AG08396 (cell line): ENCODE results near the gene SIDT2.
A peak's percentile ranks its signal among the peaks of the same experiment; 100 is the strongest.

Experiments used
- DNase-seq: peaks from one replicate; pipeline ENCODE4 v3.0.0; 2012; ENCODE audit warnings: low spot score, mixed read lengths

Gene SIDT2

GRCh38 chr11:117222991-117223740 is 44.6 kb downstream of the SIDT2 start:
- DNase-seq = no peak

- DNase-seq = no peak
Measured at GRCh38 chr11:117223741-117224689, 45.5 kb downstream of the SIDT2 start.

GRCh38 chr11:117225553-117226170 is 47.1 kb downstream of the SIDT2 start:
- no peak for DNase-seq

GRCh38 chr11:117226388-117227385 is 48.1 kb downstream of the SIDT2 start:
- peak; percentile 75 for DNase-seq

- no peak for DNase-seq
Measured at GRCh38 chr11:117228091-117228490, 49.5 kb downstream of the SIDT2 start.

- no peak for DNase-seq
Measured at GRCh38 chr11:117229411-117229810, 50.9 kb downstream of the SIDT2 start.

- DNase-seq = no peak
Measured at GRCh38 chr11:117229931-117230285, 51.4 kb downstream of the SIDT2 start.

GRCh38 chr11:117230286-117230961 is 51.9 kb downstream of the SIDT2 start:
- DNase-seq = no peak

GRCh38 chr11:117230999-117231841 is 52.7 kb downstream of the SIDT2 start:
- DNase-seq = no peak

- no peak for DNase-seq
Measured at GRCh38 chr11:117231842-117232091, 53.2 kb downstream of the SIDT2 start, which contains the start of gene PCSK7. PCSK7 (minus strand) TSS chr11:117232073; CDS start chr11:117229844, 2,229 bp downstream.

- DNase-seq = peak; percentile 98
Measured at GRCh38 chr11:117232092-117232878, 53.7 kb downstream of the SIDT2 start, which contains the start of gene RNF214. RNF214 (plus strand) TSS chr11:117232671; CDS start chr11:117234273, 1,602 bp downstream.

GRCh38 chr11:117232911-117233409 is 54.4 kb downstream of the SIDT2 start:
- DNase-seq = peak; percentile 30

- DNase-seq = no peak
Measured at GRCh38 chr11:117238221-117238620, 59.7 kb downstream of the SIDT2 start.

GRCh38 chr11:117239295-117239694 is 60.8 kb downstream of the SIDT2 start:
- peak; percentile 91 for DNase-seq
